GM18499 (cell line): Measurements from ENCODE around the gene ILK.

Experiments
- ATAC-seq: cut with Tn5 transposase; IDR thresholded peaks from one replicate; pipeline ENCODE4 v1.9.1; 2021; ENCODE audit warnings: moderate number of reproducible peaks; ENCODE audit not compliant: insufficient read depth, unreplicated experiment

The ILK gene

DNA sequence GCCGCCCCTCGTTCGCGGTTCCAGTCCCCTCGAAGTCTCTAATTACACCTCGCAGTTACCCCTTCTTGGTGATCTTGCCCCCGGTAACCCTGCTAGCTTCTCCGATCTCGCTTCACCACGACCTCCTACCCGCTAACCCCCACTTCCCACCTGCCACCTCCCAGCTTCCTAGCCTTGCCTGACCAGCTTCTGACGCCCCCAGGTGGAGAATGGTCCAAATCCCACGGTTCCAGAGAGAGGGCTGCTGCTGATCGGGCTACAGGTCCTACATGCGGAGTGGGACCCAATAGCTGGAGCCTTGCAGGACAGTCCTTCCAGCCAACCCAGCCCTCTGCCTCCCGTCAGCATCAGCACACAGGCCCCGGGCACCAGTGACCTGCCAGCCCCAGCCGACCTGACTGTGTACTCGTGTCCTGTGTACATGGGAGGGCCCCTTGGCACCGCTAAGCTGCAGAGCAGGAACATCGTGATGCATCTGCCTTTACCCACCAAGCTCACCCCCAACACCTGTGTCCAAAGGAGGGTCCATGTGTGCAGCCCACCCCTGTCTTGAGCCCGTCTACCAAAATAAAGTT lies 32.1 kb upstream of the ILK start:
- ATAC-seq: no peak

- no peak for ATAC-seq
Observed at GRCh38 chr11:6572215-6572614, 31.4 kb upstream of the ILK start.

GRCh38 chr11:6574816-6575715 lies 28.5 kb upstream of the ILK start:
- no peak for ATAC-seq

DNA sequence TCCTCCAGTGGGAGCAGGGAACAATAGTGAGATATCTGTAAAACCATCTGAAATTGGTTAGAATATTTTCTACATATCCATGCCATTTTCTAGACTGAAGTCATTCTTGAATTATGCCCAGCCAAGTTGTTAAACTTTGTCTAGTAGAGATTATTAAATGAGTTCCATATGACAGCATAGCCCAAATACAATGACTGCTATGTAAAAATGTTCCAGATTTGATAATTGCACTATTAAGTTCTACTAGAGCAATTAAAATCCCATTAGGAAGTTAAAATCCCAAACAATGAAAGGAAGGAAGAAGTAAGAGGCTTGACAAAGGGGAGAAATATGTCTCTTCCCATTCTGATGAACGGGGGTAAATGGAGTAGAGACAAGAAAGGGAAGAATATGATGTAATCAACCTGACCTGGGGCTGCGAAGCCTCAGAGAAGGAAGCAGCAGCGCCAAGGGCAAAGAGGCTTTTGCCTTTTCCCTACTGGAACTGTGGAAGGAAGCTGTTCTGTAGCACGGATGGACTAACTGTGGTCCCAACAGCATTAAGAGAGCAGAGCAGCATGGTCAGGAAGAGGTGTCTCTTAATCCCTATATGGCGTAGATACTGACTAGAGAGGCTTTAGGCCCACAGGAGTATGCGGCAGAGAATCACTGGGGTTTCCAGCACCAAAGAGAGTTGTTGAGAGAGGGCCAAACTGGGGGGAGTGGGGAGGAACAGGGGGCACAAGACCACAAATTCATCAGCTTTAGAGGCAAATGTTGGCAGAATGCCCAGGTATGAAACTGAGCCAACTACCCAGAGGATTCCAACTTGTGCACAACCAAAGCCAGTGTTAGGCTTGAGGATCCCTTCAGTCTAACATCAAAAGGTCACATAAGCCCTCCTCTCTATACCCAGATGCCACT lies 26.9 kb upstream of the ILK start:
- no peak for ATAC-seq

- ATAC-seq: no peak
Observed at GRCh38 chr11:6578134-6578533, 25.4 kb upstream of the ILK start.

DNA sequence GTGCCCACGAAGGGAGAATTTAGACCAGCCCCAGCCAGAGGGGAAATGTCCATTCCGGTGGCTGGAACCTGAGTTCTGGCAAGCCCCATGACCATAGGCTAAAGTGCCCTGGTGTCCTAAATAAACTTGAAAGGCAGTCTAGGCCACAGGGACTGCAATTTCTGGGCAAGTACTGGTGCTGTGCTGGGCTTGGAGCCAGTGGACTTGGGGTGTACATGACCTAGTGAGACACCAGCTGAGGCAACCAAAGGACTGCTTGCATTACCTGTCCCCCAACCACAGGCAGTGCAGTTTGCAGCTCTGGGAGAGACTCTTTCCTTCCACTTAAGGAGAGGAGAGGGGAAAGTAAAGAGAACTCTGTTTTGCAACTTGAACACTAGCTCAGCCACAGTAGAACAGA lies 23.9 kb upstream of the ILK start:
- no peak for ATAC-seq

- ATAC-seq: no peak
Observed at GRCh38 chr11:6583584-6583983, 20.0 kb upstream of the ILK start.

- no peak for ATAC-seq
Observed at GRCh38 chr11:6584528-6584927, 19.0 kb upstream of the ILK start.

- no peak for ATAC-seq
Observed at GRCh38 chr11:6586434-6587359, 16.9 kb upstream of the ILK start.

- no peak for ATAC-seq
Observed at GRCh38 chr11:6587360-6587953, 16.1 kb upstream of the ILK start.

- no peak for ATAC-seq
Observed at GRCh38 chr11:6588018-6588417, 15.6 kb upstream of the ILK start.

DNA sequence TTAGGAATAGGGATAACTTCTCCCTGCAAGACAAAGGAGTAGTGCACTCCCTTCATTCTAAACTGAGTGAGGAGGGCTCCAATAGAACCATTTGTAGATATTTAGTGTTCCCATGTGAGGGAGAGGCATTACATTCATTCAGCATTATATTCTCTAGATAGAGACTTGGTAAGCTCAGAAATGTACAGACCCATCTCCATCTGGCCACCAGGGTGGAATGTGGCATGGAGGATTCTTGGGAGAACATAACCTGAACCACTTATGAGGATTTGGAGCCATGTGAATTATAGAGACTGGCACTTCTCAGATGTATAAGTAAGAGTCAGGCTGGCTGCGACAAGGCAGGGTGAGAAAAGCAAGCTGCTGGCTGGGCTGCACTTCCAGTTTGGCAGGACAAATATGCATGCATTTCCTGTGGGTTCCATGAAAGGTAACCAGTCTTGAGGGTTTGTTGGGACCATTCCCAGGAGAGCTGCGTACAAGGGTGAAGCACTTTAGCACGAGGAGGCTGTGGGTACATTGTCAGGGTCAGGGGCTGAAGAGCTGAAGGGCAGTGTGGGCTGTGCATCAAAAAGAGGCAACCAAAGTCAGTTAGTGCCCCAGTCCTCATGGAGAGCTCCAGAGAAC lies 9.3 kb upstream of the ILK start:
- ATAC-seq: no peak

DNA sequence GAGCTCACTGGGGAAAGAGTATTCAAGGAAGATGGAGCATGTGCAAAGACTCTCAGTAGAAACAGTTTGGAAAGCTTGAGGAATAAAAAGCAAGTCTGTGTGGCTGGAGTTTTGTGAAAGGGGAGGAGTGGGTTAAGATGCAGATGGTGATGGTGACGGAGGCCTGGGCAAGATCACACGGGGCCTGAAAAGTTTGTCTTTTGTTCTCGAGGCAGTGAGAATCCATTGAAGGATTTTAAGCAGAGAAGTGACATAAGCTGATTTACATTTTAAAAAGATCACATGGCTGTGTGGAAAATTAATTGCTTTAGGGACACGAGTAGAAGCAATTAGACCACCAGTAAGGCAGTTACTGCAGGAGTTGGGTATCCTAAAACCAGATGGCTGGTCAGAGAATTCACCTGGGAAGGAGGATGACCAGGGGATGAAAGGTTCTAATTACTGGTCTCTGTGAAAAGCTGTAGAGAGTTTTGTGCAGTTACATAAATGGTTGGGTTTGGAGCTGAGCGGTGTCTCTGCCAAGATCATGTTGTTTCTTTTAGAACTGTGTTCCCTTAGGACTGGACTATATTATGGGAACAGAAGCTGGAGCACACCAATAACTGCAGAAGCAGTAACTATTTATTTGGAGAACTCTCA lies 7.2 kb upstream of the ILK start:
- ATAC-seq: no peak

- no peak for ATAC-seq
Observed at GRCh38 chr11:6598555-6598954, 5.0 kb upstream of the ILK start.

GRCh38 chr11:6599449-6599848 lies 4.1 kb upstream of the ILK start:
- no peak for ATAC-seq

DNA sequence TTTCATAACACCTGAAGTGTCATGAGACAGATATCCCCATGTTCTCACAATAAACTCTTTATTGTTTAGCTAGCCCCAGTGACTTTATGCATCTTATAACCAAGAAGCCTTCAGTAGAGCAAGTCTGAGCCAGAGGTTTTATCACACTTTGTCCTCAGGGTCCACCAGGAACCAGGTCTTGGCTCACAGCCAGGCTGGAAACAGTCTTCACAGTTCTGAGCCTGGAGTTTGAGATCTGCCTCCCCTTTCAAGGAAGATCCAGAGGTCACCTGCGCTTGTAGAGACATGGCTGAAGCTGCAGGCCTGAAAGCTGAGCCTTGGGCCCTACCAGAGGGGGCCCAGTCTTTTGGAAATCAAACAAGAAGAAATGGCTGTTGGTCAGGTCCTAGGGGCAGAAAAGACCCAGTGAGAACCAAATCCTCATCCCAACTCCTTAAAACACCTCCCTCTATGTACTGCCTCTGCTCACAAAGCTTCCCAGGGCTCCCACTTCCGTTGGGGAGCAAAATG lies 3.6 kb upstream of the ILK start:
- ATAC-seq: no peak

DNA sequence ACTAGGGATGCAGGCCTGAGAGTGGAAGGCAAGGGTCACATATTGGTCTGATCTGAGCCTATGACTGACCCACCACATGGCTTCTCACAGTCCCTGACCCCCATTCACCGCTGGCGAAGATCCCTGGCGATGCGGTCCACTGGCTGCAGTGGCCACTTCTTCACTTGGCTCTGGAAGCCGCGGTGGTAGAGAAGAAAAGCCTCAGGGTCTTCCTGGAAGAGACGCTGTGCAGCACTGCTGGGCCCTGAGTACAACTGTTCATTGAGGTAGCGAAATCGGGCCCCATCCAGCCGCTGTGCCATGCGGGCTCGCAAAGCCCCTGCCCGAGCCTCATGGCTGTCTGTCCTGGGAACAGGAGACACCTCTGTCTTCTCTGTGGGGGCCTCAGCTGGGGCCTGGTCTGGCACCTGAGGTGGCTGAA lies 2.5 kb upstream of the ILK start:
- ATAC-seq: no peak
